Measurements from ENCODE around the gene KAT2B. TPM values are rescaled to one million over a fixed set of nuclear protein-coding genes. Genes with fewer than 3 reads are reported as not detected.

Gene KAT2B
- total and polyA plus RNA-seq, 12 donors, result 5.4 to 32.2 (median 20.9) TPM

GRCh38 chr3:20069178-20069532 is 28.9 kb downstream of the KAT2B start:
- intact Hi-C loops (cut with DNase I), result no loop called here
- Histone ChIP-seq H3K27ac (no peak overlapping the region), H3K36me3 (replicated peaks in 1 of 2) (no peaks in the 10 kb centered on the region), H3K4me1 (replicated peaks in 1 of 2) (peaks cover 0 to 22% of the 10 kb centered on the region in 2 donors), H3K4me3 (no peak overlapping the region), H3K9me3 (replicated peaks in 1 of 3) (no peaks in the 10 kb centered on the region), H3K27me3 (no peaks in the 10 kb centered on the region)
- TF ChIP-seq POLR2A (IDR thresholded peaks at IDR 0.05) (no peak), CTCF (IDR thresholded peaks at IDR 0.05) (no peak)
- no peak for DNase-seq

GRCh38 chr3:20071175-20071574 is 30.9 kb downstream of the KAT2B start:
- Histone ChIP-seq H3K9me3 (replicated peaks in 1 of 3) (no peaks in the 10 kb centered on the region), H3K27ac (no peak overlapping the region), H3K36me3 (replicated peaks in 1 of 2) (no peaks in the 10 kb centered on the region), H3K4me1 (replicated peaks in 1 of 2) (peaks cover 0 to 18% of the 10 kb centered on the region in 2 donors), H3K4me3 (no peak overlapping the region), H3K27me3 (no peaks in the 10 kb centered on the region)
- TF ChIP-seq CTCF (IDR thresholded peaks at IDR 0.05) (no peak), POLR2A (IDR thresholded peaks at IDR 0.05) (no peak)
- DNase-seq, result no peak
- 89 to 94% (median 92%) methylated on average over 2 of the region's 2 CpGs for WGBS, 4 donors
- intact Hi-C loops (cut with DNase I), result no loop called here

- Histone ChIP-seq H3K4me3 (no peak overlapping the region), H3K4me1 (replicated peaks in 1 of 2) (peaks cover 0 to 11% of the 10 kb centered on the region in 2 donors), H3K9me3 (replicated peaks in 1 of 3) (no peaks in the 10 kb centered on the region), H3K27ac (no peak overlapping the region), H3K27me3 (no peaks in the 10 kb centered on the region), H3K36me3 (replicated peaks in 1 of 2) (no peaks in the 10 kb centered on the region)
- 67 to 79% (median 76%) methylated on average over 5 to 6 of the region's 6 CpGs for WGBS, 4 donors
- intact Hi-C loops (cut with DNase I), result no loop called here
- no peak for DNase-seq
- no peak for TF ChIP-seq POLR2A (IDR thresholded peaks at IDR 0.05)
- TF ChIP-seq CTCF (IDR thresholded peaks at IDR 0.05), result no peak
These were observed 32.2 kb downstream of the KAT2B start for GRCh38 chr3:20072422-20072821.

GRCh38 chr3:20073068-20073467 is 32.8 kb downstream of the KAT2B start:
- H3K9me3 ChIP-seq (replicated peaks in 1 of 3), result no peaks in the 10 kb centered on the region
- intact Hi-C loops (cut with DNase I), result no loop called here
- peaks cover 0 to 11% of the 10 kb centered on the region in 2 donors for H3K4me1 ChIP-seq (replicated peaks in 1 of 2)
- 60 to 72% (median 68%) methylated on average over 5 of the region's 5 CpGs for WGBS, 4 donors
- H3K27me3 ChIP-seq, result no peaks in the 10 kb centered on the region
- no peak for DNase-seq
- TF ChIP-seq POLR2A (IDR thresholded peaks at IDR 0.05) (no peak), CTCF (IDR thresholded peaks at IDR 0.05) (no peak)
- H3K4me3 ChIP-seq, result no peak overlapping the region
- no peak overlapping the region for H3K27ac ChIP-seq
- H3K36me3 ChIP-seq (replicated peaks in 1 of 2), result no peaks in the 10 kb centered on the region
